GM21390 (cell line): ENCODE data around the gene CLDND2.
A peak's percentile ranks its signal among the peaks of the same experiment; 100 is the strongest.
"Not testable (repeated sequence)": the region's sequence is repeated elsewhere in the genome, so short reads cannot be mapped to it uniquely, and the experiment has no call there.

Experiments used
- ATAC-seq: cut with Tn5 transposase; IDR thresholded peaks from one replicate; pipeline ENCODE4 v1.9.1; 2021; ENCODE audit not compliant: unreplicated experiment

The CLDND2 gene, protein sequence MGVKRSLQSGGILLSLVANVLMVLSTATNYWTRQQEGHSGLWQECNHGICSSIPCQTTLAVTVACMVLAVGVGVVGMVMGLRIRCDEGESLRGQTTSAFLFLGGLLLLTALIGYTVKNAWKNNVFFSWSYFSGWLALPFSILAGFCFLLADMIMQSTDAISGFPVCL

DNA sequence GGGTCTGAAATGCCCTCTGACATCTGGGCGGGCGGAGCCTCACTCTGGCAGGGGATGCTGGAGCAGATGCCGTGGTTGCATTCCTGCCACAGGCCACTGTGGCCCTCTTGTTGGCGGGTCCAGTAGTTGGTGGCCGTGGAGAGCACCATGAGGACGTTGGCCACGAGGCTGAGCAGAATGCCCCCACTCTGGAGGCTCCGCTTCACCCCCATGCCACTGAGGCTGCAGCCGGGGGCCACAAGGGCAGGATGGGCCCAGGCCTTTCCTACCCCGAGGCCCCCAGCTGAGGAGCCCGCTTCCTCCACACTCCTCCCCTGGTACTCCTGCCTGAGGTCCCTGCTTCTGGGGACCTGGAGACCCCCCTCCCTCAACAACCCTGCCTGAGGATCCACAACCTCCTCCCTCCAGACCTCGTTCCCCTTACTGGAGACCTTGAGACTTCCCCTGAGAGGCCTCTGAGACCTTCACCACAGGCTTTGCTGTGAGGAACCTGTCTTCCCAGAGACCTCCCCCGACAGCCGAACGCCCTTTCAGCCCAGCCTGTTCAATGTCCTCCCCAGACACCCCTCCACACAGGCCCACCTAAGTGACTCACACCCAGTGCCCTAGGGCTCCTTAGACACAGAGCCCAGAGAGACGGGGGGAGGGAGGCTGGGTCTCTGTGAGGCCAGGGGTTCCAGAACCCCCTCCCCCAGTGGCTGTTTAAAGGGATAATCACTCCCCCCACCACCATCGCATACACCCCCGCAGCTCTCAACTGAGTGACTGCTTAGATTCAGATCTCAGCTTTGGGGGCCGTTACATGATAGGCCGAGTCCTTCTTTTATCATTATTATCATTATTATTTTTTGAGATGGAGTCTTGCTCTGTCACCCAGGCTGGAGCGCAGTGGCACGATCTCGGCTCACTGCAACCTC lies at the start of gene CLDND2:
Gene CLDND2 (minus strand): TSS at position 638 of the 917 bp plus-strand sequence. CDS start 426 bp downstream, at position 212.
- no peak for ATAC-seq

DNA sequence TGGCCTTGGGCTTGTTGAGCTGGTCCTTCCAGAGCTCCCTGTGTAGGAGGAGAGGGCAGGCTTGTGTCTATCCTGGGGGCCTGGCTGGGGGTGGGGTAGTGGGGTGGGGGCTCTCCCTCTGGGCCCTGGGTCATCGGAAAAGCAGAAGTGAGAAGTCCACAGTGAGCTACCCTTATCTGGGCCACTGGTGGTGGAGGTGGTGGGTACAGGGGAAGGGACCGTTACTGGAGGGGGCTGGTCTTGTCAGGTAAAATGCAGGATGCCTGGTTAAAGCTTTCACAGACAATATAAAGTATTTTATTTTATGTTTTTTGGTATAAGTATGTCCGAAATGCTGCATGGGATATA lies 49.0 kb upstream of the CLDND2 start:
- peak; percentile 29 for ATAC-seq

DNA sequence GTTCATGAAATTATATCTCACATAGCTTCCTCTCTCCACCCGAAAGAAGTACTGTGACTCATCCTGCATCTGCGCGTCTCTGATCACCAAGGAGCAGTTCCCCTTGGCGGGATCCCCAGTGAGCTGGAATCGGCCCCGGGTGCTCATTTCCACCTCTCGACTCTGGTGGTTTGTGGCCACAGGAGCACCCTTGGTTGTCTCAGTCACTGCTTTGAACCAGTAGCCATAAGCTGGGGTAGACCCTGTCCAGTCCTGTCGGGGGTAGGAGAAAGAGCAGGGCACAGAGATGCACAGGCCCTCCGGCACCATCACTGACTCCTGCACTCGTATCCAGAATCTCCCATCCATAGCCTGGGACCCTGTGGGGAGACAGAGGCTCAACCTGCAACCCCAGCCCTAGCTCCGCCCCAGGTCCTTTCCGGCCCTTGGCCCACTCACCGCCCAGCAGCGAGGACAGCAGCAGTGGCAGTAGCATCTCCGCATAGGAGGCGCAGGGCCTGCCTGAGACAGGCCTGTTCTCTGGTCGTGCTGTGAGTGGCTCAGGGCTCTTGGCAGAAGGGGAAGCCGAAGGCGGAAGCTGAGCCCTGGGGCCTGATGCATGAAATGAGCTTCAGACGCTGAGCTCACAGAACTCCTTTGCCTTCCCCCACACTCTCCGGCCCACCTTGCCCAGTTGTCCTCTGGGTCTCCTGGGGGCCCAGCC lies 48.5 kb upstream of the CLDND2 start, which contains the start of gene SIGLEC10:
Gene SIGLEC10 (minus strand): TSS at position 536 of the 703 bp plus-strand sequence. CDS start 61 bp downstream, at position 475.
- peak; percentile 68 for ATAC-seq

DNA sequence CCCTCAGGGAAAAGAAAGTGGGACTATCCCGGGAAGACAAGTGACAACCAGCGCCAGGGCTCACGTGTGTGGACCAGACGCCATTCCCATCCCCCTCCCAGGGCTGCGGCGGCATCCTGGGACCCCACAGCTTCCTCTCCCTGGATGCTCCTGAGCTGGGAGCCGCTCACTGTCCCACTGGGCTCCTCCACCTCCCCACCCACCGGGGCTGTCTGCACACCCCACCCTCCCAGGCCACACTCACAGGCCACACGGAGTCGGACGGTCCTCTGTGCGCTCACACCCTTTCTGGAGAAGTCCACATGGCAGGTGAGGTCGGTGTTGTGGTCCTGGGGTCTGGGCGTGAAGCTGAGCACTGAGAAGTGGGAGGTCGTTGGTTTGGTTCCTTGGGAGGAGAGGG lies 47.6 kb upstream of the CLDND2 start:
- ATAC-seq, result not testable (repeated sequence)

DNA sequence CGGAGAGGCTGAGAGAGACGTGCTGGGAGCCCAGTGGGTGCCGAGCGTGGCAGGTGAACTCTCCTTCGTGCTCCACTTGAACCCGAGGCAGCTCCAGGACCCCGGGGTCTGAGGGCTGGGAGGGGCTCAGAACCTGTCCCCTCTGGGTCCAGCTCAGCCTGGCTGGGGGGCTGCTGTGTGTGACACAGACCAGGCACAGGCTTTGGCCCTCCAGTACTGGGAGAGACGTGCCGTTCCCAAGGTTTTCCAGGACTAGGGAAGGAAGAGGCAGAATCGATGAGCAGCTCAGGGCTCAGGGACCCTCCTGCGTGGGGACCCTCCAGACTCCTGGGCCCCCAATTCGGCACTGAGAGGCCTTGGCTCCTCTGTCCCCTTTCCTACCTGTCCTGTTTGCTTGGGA lies 46.4 kb upstream of the CLDND2 start:
- ATAC-seq, result no peak

DNA sequence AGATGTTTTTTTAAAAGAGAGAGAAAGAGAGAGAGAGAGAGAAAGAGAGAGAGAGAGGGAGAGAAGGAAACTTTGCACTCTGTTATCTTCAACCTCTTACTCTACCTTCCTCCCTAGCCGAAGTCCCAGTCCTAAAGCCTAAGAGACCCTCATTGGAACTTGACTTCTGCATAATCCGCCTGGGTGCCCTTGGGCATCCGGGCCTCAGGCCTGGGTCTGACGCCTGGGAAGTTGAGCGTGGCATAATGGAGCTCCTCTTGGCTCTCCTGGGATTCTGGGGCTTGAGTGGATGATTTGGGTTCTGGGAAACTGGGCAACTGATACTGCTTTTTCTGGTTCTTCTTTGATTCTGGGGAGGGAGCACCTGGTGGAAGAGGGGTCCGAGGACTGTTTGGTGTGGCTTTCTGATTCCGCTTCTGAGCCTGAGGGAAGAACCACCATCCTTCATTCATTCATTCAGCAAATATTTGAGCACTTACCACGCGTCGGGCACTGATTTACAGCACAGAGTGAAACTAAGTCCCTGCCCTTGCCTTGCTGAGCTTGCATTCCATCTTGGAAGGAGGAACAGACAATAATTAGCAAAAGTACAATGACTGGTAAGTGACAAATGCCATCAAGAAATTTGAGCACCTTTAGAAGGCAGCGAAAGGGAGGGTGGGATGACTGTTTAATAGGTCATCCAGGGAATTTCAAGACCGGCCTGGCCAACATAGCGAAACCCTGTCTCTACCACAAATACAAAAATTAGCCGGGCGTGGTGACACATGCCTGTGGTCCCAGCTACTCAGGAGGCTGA lies 42.3 kb upstream of the CLDND2 start:
- ATAC-seq, result no peak

DNA sequence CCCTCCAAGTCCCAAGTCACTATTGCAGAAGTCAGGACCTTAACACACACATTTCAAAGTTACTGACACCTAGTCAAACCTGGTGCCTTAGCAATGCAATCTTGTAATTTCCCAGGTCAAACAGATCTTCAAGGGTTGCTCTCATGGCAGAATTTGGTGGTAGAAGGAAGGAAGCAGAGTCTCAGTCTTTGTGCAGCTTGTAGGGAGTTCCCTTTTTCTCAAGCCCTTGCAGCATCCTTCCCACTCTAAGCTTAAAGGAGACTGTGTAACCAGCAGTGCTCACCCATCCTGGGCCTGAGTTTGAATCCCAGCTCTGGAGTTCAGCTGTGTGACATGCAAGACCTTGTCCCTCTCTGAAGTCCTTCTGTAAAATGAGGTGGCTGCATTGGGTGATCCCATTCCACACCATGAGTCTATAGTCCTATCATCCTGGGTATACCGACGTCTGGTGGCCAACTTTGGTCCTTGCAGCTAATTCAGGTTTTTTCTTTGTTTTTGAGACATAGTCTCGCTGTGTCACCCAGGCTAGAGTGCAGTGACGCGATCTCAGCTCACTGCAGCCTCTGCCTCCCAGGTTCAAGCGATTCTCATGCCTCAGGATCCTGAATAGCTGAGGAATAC lies 38.8 kb upstream of the CLDND2 start:
- no peak for ATAC-seq

DNA sequence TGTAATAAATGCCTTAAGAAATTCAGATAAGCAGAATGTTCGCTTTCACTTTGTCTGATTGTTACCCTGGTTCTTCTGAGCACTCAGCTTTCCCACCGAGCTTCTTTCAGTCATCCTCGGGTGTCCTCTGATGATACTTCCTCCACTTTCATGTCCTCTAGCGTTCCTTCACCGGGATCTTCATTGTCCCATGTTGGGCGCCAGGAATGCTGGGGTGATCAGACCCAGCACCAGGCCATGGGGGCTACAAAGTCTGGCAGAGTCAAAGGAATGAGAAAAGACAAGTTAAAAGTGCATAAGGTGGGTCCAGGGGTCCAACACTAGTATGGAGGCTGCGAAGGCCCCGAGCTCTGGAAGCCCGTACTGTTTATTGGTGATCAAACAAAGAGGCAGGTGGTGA lies 33.3 kb upstream of the CLDND2 start:
- no peak for ATAC-seq

DNA sequence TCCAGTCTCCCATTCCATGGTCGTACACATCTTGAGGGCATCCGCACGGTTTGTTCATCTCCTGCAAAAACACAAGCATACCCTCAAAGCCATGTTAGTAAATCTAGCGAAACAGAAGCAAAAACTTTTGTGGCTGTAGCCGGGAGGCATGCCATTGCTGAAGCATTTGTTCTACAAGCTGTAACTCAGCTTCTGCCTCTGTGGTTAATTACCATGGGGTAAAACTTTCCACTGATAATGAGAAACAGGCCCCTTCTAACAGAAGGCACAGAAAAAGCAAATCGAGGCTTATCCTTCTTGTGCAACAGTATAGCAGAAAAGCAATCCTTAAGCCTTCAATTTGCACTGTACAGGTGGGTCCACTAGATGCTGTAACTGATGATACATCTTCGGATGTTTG lies 31.1 kb upstream of the CLDND2 start:
- not testable (repeated sequence) for ATAC-seq

DNA sequence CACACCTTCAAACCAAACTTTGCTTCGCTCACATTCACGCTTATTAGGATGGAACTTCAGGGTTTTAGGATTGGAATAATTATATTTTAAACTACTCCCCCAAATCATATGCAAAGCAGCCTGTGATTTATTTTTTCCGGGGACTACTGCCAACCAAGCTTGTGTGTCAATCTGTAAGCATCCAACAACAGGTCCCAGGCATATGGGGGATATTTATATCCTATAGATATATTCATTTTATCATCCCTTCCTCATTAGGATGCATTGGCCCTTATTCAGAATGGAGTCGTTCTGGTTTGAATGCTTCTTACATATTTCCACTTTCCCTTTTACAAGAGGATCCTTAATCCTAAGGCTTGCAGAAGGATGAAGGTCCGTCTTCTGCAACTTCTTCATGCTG lies 30.4 kb upstream of the CLDND2 start:
- no peak for ATAC-seq

DNA sequence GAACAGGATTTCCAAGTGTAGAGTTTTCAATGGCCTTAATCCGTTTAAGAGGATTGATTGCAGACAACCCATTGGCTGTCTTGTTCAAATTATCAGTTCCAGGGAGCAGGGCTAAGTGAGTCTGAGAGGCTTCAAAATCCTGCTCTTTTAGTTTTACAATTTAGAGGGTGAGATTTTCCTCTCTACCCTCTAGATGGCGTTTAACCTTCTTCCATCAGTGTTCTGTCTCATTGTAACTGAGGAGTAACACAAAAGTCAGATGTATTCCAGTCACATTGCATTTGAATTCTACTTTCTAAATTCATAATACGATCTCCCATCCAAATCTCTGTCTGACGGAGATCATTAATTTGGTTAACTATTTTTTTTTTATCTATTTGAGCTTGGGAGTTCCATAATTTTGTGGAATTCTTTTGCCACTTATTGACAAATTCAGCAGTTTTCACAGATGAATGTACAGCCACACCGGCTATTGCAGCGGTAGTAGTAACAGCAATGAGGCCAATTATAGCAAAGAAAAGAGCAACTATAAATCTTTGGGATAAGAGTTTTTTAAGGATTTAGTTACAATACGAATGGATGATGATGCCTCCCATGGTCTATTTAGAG lies 29.4 kb upstream of the CLDND2 start:
- ATAC-seq, result no peak

DNA sequence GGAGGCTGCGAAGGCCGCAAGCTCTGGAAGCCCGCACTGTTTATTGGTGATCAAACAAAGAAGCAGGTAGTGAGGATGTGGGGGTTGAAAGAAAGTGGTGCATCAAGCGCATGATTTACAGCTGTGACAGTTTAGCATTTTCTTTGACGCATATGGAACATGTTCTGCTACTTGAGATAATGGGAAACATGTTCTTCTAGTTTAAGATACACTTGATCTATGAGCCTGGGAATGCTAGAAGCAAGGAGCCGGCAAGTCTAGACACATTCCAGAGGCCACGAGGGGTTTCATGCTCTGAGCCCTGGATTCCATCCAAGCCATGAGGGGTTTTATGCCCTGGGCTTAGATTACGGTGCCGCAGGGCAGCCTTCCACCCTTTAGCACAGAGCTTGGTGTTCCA lies 28.6 kb upstream of the CLDND2 start:
- ATAC-seq, result not testable (repeated sequence)

DNA sequence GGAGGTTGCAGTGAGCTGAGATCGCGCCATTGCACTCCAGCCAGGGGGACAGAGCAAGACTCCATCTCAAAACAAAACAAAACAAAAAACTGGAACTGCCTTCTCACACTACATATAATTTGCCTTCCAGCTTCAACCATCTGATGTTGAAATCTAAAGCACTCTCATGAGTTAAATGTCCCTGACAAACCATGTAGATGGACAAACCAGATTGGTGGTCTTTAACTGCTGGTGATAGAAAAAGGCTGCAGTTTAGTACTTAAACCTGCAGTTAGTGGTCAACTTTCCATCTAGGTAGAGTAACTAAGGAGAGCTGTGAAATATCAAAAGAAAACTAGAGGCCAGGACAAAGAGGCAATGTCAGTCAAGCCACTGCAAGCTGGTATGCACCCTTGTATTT lies 27.4 kb upstream of the CLDND2 start:
- no peak for ATAC-seq

DNA sequence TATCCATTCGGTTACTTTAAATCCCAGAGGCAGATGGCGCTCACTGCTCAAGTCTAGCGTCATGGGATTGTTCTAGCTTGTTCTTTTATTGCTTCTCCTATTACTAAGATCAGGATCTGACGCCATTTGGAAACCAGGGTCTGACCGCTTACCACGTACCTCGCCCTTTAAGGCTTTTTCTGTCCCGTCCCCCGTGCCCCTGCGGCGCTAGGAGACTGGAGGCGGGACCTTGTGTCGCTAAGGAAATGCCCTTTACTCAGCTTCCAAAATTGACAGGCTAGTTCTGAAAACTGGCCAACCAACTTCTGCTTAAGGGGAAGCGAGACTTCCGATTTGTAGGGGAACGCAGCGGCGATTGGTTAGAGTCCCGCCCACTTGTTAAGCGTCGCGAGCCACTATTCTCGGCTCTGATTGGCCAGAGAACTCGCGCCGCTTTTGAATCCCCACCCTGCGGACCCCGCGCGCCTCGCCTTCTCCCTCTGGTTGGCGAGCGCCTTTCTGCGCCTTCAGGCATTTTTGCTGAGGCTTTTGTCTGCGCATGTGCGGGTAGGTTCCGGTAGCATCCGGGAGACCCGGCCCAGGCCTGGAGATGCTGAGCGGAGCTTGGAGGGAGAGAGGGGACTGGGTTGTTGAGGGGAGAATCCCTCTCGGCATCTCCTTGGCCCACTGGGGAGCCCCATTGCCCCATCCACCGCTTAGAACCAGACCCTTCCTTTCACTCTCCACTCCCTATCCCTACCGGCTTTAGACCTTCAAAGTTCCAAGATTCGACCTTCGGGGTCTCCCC lies 25.4 kb upstream of the CLDND2 start:
- ATAC-seq, result peak; percentile 80

DNA sequence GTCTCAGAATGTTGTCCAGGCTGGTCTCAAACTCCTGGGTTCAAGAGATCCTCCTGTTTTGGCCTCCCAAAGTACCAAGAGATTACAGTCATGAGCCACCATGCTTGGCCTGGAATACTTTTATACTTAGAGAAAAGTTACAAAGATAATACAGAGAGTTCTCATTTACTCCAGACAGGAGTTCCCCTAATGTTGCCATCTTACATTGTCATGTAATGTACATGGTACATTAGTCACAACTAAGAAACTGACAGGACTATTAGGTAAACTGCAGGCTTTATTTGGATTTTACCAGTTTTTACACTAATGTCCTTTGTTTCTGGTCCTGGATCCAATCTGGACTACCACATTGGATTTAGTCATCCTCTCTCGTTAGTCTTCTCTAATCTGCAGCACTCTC lies 23.9 kb upstream of the CLDND2 start:
- no peak for ATAC-seq

DNA sequence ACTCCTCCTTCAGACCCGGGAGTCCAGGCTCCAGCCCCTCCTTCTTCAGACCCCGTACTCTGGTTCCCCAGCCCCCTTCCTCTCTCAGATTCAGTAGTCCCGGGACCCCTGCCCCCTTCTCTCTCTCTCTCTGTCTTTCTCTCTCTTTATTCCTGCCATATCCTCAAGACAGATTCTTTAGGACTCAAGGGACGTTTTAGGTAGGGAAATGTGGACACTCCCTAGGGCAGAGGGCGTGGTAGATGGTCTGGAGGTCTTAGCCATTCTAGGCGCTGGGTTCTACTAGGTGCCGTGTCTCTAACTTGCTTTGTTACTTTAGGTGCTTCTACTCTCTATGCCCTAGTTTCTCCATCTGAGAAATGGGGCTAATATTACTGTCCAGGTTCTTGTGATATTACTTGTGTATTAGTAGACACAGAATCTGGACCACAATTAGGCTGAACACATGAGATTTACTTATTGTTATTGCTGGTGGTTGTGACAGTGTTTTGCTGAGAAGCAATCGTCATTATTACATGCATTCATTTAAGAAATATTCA lies 22.3 kb upstream of the CLDND2 start:
- no peak for ATAC-seq

DNA sequence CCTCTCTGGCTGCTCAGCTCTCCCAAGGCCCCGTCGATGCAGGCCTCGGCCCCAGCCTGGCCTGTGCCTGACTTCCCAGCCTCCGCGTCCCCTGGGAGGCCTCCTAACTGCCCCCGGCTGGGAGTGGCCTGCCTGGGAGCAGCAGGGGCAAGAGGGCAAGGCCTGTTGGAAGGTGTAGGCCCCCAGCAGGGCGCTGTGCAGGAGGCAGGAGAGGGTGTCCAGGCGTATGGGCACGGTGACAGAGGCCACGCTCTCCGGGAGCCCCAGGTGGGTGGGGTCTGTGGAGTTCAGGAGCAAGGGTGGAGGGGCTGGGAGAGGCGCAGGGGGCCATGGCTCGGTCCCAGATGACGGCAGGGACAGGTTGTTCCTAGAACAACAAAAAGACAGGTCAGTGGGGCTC lies 20.3 kb upstream of the CLDND2 start:
- ATAC-seq, result no peak

DNA sequence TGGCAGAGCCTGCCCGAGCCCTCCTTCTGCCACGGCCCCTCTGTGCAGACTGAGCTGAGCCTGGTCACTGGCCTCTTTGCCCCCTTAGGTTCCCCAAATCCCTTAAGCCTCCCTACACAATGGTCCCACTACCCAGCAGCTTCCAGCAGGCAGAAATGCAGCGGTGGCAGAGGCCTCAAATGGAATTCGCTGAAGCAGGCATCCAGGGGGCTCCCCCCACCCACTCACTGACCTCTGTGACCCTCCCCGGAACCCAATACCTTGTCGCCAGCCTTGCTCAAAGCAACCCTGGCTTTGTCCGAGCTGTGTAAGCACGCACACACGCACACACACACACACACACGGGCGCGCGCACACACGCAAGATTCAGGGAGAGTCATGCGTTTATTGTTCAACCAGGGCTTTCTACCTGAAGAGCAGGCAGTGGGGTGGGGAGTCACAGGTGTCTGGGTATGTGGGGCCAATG lies 19.2 kb upstream of the CLDND2 start, which contains the start of gene LIM2:
Gene LIM2 (minus strand): TSS at position 51 of the 466 bp plus-strand sequence. CDS start 531 bp downstream, outside the sequence.
- ATAC-seq, result no peak
